Endothelial cell of umbilical vein (primary cell): ENCODE measurements around the gene DSPP. TPM values are rescaled to one million over a fixed set of nuclear protein-coding genes. Genes with fewer than 3 reads are reported as not detected.

Experiments used
- BruUV-seq: library from RNA; stranded (reverse); fragments of 400-500 nt; replicated peaks from 2 replicates; lab custom pipeline; 2021; lab: Mats Ljungman, UMichigan
- CTCF ChIA-PET: fragments of 300-600, 350-600 bp; sonication (Branson Sonifier 250); formaldehyde crosslinking; loops from one replicate; lab custom pipeline; 2021; ENCODE audit warnings: antibody characterized with exemption, inconsistent platforms; lab: Charles Lee
- POLR2A ChIA-PET: fragments of 300-600, 350-600 bp; sonication (Branson Sonifier 250); formaldehyde crosslinking; loops from one replicate; lab custom pipeline; 2021; ENCODE audit warnings: antibody characterized with exemption, inconsistent platforms; lab: Charles Lee
- DNase-seq: peaks from one replicate; pipeline ENCODE4 v3.0.0-alpha.2; 2011; ENCODE audit warnings: low read depth, low spot score
- FAIRE-seq: peaks from 2 replicates; lab custom pipeline; 2011; peaks lifted over from hg19 to GRCh38; lab: Jason Lieb, UNC
- H2AFZ ChIP-seq: 2 replicates; pipeline ENCODE4 v1.6.0; 2012; ENCODE audit warnings: low read depth, low read length, control low read depth, inconsistent platforms
- H3K27ac ChIP-seq: 2 replicates; pipeline ENCODE4 v1.5.1; 2011; ENCODE audit warnings: low read depth, mild to moderate bottlenecking, control low read depth, low read length, moderate library complexity; ENCODE audit not compliant: insufficient read depth
- H3K27me3 ChIP-seq, 2 experiments: 2 replicates each; pipeline versions ENCODE4 v1.6.0 to v1.6.1; 2011; ENCODE audit warnings: low read length in 2 of 2, mixed read lengths in 1 of 2; ENCODE audit not compliant: control insufficient read depth in 2 of 2, insufficient read depth in 2 of 2
- H3K36me3 ChIP-seq, 2 experiments: 2 replicates in 1 of 2; 3 replicates in 1 of 2; pipeline ENCODE4 v1.5.1; 2011; ENCODE audit warnings: low read length in 2 of 2, mild to moderate bottlenecking in 1 of 2, moderate library complexity in 1 of 2; ENCODE audit not compliant: control insufficient read depth in 2 of 2, insufficient read depth in 2 of 2; ENCODE audit errors: extremely low read depth in 1 of 2
- H3K4me1 ChIP-seq: 3 replicates; pipeline ENCODE4 v1.5.1; 2011; ENCODE audit warnings: mild to moderate bottlenecking, low read length; ENCODE audit not compliant: control insufficient read depth, insufficient read depth; ENCODE audit errors: extremely low read depth
- H3K4me2 ChIP-seq: 2 replicates; pipeline ENCODE4 v1.6.1; 2011; ENCODE audit warnings: low read length, control low read depth, mixed read lengths; ENCODE audit not compliant: insufficient read depth
- H3K4me3 ChIP-seq, 3 experiments: fragments of 200-600 bp in 1 of 3; sonication (generic), shearing (Covaris generic) in 1 of 3; replicated peaks in 1 of 3; 2 replicates each; pipeline ENCODE4 v1.5.1; 2011 to 2016; ENCODE audit warnings: control low read depth in 3 of 3, low read length in 3 of 3, mild to moderate bottlenecking in 2 of 3, inconsistent platforms in 1 of 3, low read depth in 1 of 3, moderate library complexity in 1 of 3; ENCODE audit not compliant: insufficient read depth in 1 of 3
- H3K79me2 ChIP-seq: 2 replicates; pipeline ENCODE4 v1.6.0; 2012; ENCODE audit warnings: low read length, inconsistent platforms; ENCODE audit not compliant: control insufficient read depth, insufficient read depth
- H3K9ac ChIP-seq: replicated peaks from 2 replicates; pipeline ENCODE3; 2011; ENCODE audit warnings: low read length, control low read depth; ENCODE audit not compliant: insufficient read depth; ENCODE audit errors: extremely low read depth
- H3K9me1 ChIP-seq: replicated peaks from 3 replicates; pipeline ENCODE4 v1.6.0; 2011; ENCODE audit warnings: mild to moderate bottlenecking, low read length; ENCODE audit not compliant: control insufficient read depth, insufficient read depth; ENCODE audit errors: extremely low read depth
- H3K9me3 ChIP-seq: replicated peaks from 2 replicates; pipeline ENCODE4 v1.5.1; 2012; ENCODE audit warnings: low read length, inconsistent platforms; ENCODE audit not compliant: control insufficient read depth, insufficient read depth
- H4K20me1 ChIP-seq: replicated peaks from 2 replicates; pipeline ENCODE3; 2011; ENCODE audit warnings: mild to moderate bottlenecking, low read length; ENCODE audit not compliant: control insufficient read depth, insufficient read depth; ENCODE audit errors: extremely low read depth
- EZH2 ChIP-seq: IDR thresholded peaks from 2 replicates; pipeline ENCODE4 v1.6.1; 2012; ENCODE audit warnings: borderline replicate concordance, low read depth, mild to moderate bottlenecking, moderate library complexity, low read length, inconsistent platforms; ENCODE audit not compliant: severe bottlenecking
- FOS ChIP-seq: IDR thresholded peaks from 2 replicates; pipeline ENCODE4 v1.6.1; 2011; ENCODE audit warnings: mild to moderate bottlenecking, low read length, moderate library complexity, borderline replicate concordance; ENCODE audit not compliant: insufficient read depth
- GATA2 ChIP-seq: IDR thresholded peaks from 2 replicates; pipeline ENCODE4 v1.7.0; 2011; ENCODE audit warnings: low read depth, mild to moderate bottlenecking, moderate library complexity, mixed read lengths, low read length; ENCODE audit not compliant: insufficient read length, insufficient read depth
- JUN ChIP-seq: IDR thresholded peaks from 2 replicates; pipeline ENCODE4 v1.6.1; 2011; ENCODE audit warnings: borderline replicate concordance, low read depth; ENCODE audit not compliant: insufficient read length, insufficient read depth
- MYC ChIP-seq: IDR thresholded peaks from one replicate; pipeline ENCODE4 v1.6.1; 2011; ENCODE audit warnings: mild to moderate bottlenecking, low read depth, low read length
- POLR2A ChIP-seq: IDR thresholded peaks from 2 replicates; pipeline ENCODE4 v1.6.1; 2012; ENCODE audit warnings: low read depth, mild to moderate bottlenecking, control low read depth, low read length
- POLR2AphosphoS5 ChIP-seq: IDR thresholded peaks from 2 replicates; pipeline ENCODE4 v1.6.1; 2012; ENCODE audit warnings: low read depth, mild to moderate bottlenecking, control low read depth, low read length, moderate library complexity; ENCODE audit not compliant: insufficient read depth
- dilution Hi-C: fragments of 300-500 bp; cut with MboI; formaldehyde crosslinking; loops from one replicate; pipeline ENCODE4 v1.15.0; 2019; ENCODE audit warnings: low sequenced_read_pairs; ENCODE audit not compliant: extremely low pct_ligation_motif_present
- intact Hi-C: fragments of 100-400 bp; cut with micrococcal nuclease; formaldehyde crosslinking; loops from one replicate; pipeline ENCODE4 v1.10.0; 2022
- polyA plus RNA-seq, 4 experiments: library from polyadenylated mRNA; depleted of rRNA in 3 of 4; stranded (reverse) in 3 of 4; unstranded in 1 of 4; fragments of >200 nt; gene quantifications; 2 replicates each; pipeline versions ENCODE4 v1.2.1 to v1.2.3, GENCODE V29; 2011 to 2012; ENCODE audit warnings: missing spikeins in 1 of 4
- total RNA-seq: library from RNA; stranded (reverse); gene quantifications from 2 replicates; pipeline ENCODE4 v1.2.3, GENCODE V29; 2021
- TF ChIP-seq, protein P1 (sequence below), 2 donors: IDR thresholded peaks; 1 replicate in 1 of 2; 2 replicates in 1 of 2; pipeline ENCODE4 v1.5.1; 2011; ENCODE audit warnings: low read length in 2 of 2, mild to moderate bottlenecking in 2 of 2, moderate library complexity in 2 of 2, control low read depth in 1 of 2, inconsistent platforms in 1 of 2, low read depth in 1 of 2; ENCODE audit not compliant: insufficient read depth in 1 of 2; ENCODE audit errors: extremely low read depth in 1 of 2
- TF ChIP-seq, protein P2 (sequence below): IDR thresholded peaks from 2 replicates; pipeline ENCODE4 v1.6.1; 2011; ENCODE audit not compliant: insufficient read depth, insufficient read length

Gene DSPP
- total and polyA plus RNA-seq, 2 donors (not counting 3 experiments of a cell fraction or from before 2014, with no cell fraction given), result not detected

DNA sequence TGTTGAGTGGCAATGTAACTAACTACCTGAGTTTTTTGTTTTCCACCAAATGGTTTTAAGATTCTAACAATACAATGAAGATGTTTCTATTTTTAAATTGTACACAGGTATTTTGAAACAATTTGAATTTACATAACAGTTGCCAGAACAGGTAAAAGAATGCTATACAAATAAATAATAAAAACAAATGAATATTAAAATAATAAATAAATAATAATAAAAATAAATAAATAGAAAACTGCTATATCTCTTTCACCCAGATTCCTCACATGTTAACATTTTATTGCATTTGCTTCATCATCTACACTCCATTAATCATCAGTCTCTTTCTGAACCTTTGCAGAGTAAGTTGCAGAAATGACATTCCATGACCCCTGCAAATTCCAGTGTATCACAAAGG is 32.3 kb upstream of the DSPP start:
- H2AFZ ChIP-seq, result no peak overlapping the region
- H3K36me3 ChIP-seq, result no peaks in the 10 kb centered on the region
- H3K9ac ChIP-seq, result no peak overlapping the region
- no peak for DNase-seq
- ChIA-PET POLR2A (no interaction called here), CTCF (no interaction called here)
- TF ChIP-seq MYC, result no peak
- no peak for TF ChIP-seq POLR2A
- TF ChIP-seq POLR2AphosphoS5, result no peak
- TF ChIP-seq, protein P1, sequence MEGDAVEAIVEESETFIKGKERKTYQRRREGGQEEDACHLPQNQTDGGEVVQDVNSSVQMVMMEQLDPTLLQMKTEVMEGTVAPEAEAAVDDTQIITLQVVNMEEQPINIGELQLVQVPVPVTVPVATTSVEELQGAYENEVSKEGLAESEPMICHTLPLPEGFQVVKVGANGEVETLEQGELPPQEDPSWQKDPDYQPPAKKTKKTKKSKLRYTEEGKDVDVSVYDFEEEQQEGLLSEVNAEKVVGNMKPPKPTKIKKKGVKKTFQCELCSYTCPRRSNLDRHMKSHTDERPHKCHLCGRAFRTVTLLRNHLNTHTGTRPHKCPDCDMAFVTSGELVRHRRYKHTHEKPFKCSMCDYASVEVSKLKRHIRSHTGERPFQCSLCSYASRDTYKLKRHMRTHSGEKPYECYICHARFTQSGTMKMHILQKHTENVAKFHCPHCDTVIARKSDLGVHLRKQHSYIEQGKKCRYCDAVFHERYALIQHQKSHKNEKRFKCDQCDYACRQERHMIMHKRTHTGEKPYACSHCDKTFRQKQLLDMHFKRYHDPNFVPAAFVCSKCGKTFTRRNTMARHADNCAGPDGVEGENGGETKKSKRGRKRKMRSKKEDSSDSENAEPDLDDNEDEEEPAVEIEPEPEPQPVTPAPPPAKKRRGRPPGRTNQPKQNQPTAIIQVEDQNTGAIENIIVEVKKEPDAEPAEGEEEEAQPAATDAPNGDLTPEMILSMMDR (IDR thresholded peaks at IDR 0.05; ENCODE audit: extremely low read depth in 1 of 2, insufficient read depth in 1 of 2, low read depth in 1 of 2, low read length in 2 of 2), result no peak
- TF ChIP-seq, protein P2, sequence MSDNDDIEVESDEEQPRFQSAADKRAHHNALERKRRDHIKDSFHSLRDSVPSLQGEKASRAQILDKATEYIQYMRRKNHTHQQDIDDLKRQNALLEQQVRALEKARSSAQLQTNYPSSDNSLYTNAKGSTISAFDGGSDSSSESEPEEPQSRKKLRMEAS, result no peak
- TF ChIP-seq GATA2, result no peak
- TF ChIP-seq JUN, result no peak
- TF ChIP-seq EZH2, result no peak
- no peak for TF ChIP-seq FOS
- dilution Hi-C loops (no loop called here), intact Hi-C loops (no loop called here)
- H3K9me1 ChIP-seq, result no peaks in the 10 kb centered on the region
- no peak for FAIRE-seq
- no peak overlapping the region for H3K4me2 ChIP-seq
- H4K20me1 ChIP-seq, result no peaks in the 10 kb centered on the region
- no TSS peak for BruUV-seq
- H3K4me1 ChIP-seq, result no peaks in the 10 kb centered on the region
- no peaks in the 10 kb centered on the region for H3K79me2 ChIP-seq
- H3K9me3 ChIP-seq, result no peaks in the 10 kb centered on the region
- no peaks in the 10 kb centered on the region for H3K27me3 ChIP-seq
- no peak overlapping the region for H3K27ac ChIP-seq
- no peak overlapping the region for H3K4me3 ChIP-seq
